GM20000 (cell line): ENCODE results near the gene SHANK1.

Source experiments
- DNase-seq: peaks from one replicate; pipeline ENCODE4 v3.0.0; 2012; ENCODE audit warnings: low spot score
- CTCF ChIP-seq: IDR thresholded peaks from 2 replicates; pipeline ENCODE4 v1.5.1; 2012; ENCODE audit warnings: mild to moderate bottlenecking, control low read depth; ENCODE audit errors: extremely low read depth, missing control alignments

The SHANK1 gene

GRCh38 chr19:50663482-50663790, 56.2 kb downstream of the SHANK1 start:
- DNase-seq = no peak
- no peak for TF ChIP-seq CTCF

GRCh38 chr19:50662651-50663481, 56.7 kb downstream of the SHANK1 start:
- DNase-seq = no peak
- no peak for TF ChIP-seq CTCF

- no peak for TF ChIP-seq CTCF
- DNase-seq = no peak
These were observed 57.6 kb downstream of the SHANK1 start for GRCh38 chr19:50661766-50662650.

GRCh38 chr19:50661023-50661422, 58.6 kb downstream of the SHANK1 start:
- no peak for TF ChIP-seq CTCF
- DNase-seq = no peak

- no peak for TF ChIP-seq CTCF
- DNase-seq = no peak
These were observed 59.6 kb downstream of the SHANK1 start for GRCh38 chr19:50660088-50660366.

GRCh38 chr19:50659318-50660087, 60.1 kb downstream of the SHANK1 start:
- no peak for DNase-seq
- no peak for TF ChIP-seq CTCF
